Pancreas (tissue), 10 donors: Measurements from ENCODE around the gene ZBED5. TPM values are rescaled to one million over a fixed set of nuclear protein-coding genes. Genes with fewer than 3 reads are reported as not detected.

Experiments
- ATAC-seq, 4 donors: fragments of 200-7000 bp; cut with Tn5 transposase; one replicate each; pipeline versions ENCODE4 v1.8.0 to v1.9.1; 2020; ENCODE audit warnings: mild to moderate bottlenecking in 4 of 4, moderate library complexity in 4 of 4
- DNase-seq, 6 donors: peaks; one replicate each; pipeline ENCODE4 v3.0.0-alpha.2; 2020
- FAIRE-seq: peaks from 2 replicates; lab custom pipeline; 2012; peaks lifted over from hg19 to GRCh38; lab: Jason Lieb, UNC
- H3K27ac ChIP-seq, 4 donors: fragments of 200-600 bp; sonication (generic); 1 replicate in 3 of 4; 2 replicates in 1 of 4; pipeline versions ENCODE4 v1.5.0 to v1.8.0; 2020
- H3K27me3 ChIP-seq, 4 donors: fragments of 200-600 bp; one replicate each; pipeline ENCODE4 v1.8.0; 2021
- H3K36me3 ChIP-seq, 3 donors: fragments of 200-600 bp; sonication (generic) in 1 of 3; one replicate each; pipeline versions ENCODE4 v1.5.0 to v1.8.0; 2020 to 2021
- H3K4me1 ChIP-seq, 3 donors: fragments of 200-600 bp; one replicate each; pipeline ENCODE4 v1.8.0; 2021
- H3K4me3 ChIP-seq, 4 donors: fragments of 200-600 bp; sonication (generic) in 2 of 4; one replicate each; pipeline versions ENCODE4 v1.5.0 to v1.8.0; 2020 to 2021
- H3K9me3 ChIP-seq, 4 donors: fragments of 200-600 bp; one replicate each; pipeline ENCODE4 v1.8.0; 2021
- WGBS, 2 donors: extraction: QIAGEN DNeasy Blood & Tissue Kit; methylation state at CpG; one replicate each; pipeline ENCODE4 v1.1.7; 2013; 5-methylcytosine and 5-hydroxymethylcytosine counted together
- intact Hi-C, 3 donors: fragments of 100-400 bp; cut with DNase I; formaldehyde crosslinking; loops; one replicate each; pipeline versions ENCODE4 v1.11.1 to v1.14.2; 2022
- polyA plus RNA-seq, 2 donors: library from polyadenylated mRNA; stranded (reverse); fragments of 200-250 nt; gene quantifications; one replicate each; pipeline ENCODE4 v1.2.3, GENCODE V29; 2013
- total RNA-seq, 6 donors: library from RNA; stranded (reverse); fragmentation: NEBNext Ultra II Directional in 4 of 6; extraction: Animal tissue kit (Norgen Biotek cat#: 25700) in 4 of 6; gene quantifications; one replicate each; pipeline versions ENCODE4 v1.2.1 to v1.2.4, GENCODE V29; 2021 to 2023
- TF ChIP-seq, protein P1 (sequence below), 4 donors: fragments of 200-600 bp; sonication (generic) in 3 of 4; IDR thresholded peaks; one replicate each; pipeline versions ENCODE4 v1.5.0 to v1.8.0; 2021; ENCODE audit warnings: antibody characterized with exemption in 4 of 4
- donor health status: healthy with polysubstance abuse.
- donor health status: DM: no; HTN: no; CAD: no; lungs with moderate emphysema.
- donor health status: DM: no; HTN: no; CAD: no.
- donor health status: control.
- donor health status: control.
- donor health status: Bipolar disorder and iron deficiency.
- donor health status: DM: yes; HTN: yes; CAD: no.
- donor health status: DM: no; HTN: no; CAD: no.
- donor health status: DM: no; HTN: no; CAD: no.
- donor health status: DM: yes; HTN: yes; CAD: no.

ZBED5 gene
- total and polyA plus RNA-seq, 8 donors = 12.1 to 49.3 (median 19.7) TPM

GRCh38 chr11:10808235-10808552 is 49.7 kb downstream of the ZBED5 start:
- Histone ChIP-seq H3K4me1 (peaks cover 22 to 42% (median 25%) of the 10 kb centered on the region in 3 donors), H3K36me3 (peaks cover 7 to 38% (median 28%) of the 10 kb centered on the region in 3 donors), H3K27me3 (no peaks in the 10 kb centered on the region), H3K4me3 (peak overlapping the region; percentile 87 to 100 (median 94)), H3K27ac (peak overlapping the region; percentile 89 to 100 (median 96)), H3K9me3 (no peaks in the 10 kb centered on the region)
- peak; percentile 16 to 25 (median 16) for ATAC-seq
- FAIRE-seq = no peak
- intact Hi-C loops = no loop called here
- 0 to 1% methylated on average over 36 of the region's 36 CpGs for WGBS, 2 donors
- peak in 3 of 6 donors; percentile 73 to 83 (median 75) for DNase-seq
- TF ChIP-seq, protein P1, sequence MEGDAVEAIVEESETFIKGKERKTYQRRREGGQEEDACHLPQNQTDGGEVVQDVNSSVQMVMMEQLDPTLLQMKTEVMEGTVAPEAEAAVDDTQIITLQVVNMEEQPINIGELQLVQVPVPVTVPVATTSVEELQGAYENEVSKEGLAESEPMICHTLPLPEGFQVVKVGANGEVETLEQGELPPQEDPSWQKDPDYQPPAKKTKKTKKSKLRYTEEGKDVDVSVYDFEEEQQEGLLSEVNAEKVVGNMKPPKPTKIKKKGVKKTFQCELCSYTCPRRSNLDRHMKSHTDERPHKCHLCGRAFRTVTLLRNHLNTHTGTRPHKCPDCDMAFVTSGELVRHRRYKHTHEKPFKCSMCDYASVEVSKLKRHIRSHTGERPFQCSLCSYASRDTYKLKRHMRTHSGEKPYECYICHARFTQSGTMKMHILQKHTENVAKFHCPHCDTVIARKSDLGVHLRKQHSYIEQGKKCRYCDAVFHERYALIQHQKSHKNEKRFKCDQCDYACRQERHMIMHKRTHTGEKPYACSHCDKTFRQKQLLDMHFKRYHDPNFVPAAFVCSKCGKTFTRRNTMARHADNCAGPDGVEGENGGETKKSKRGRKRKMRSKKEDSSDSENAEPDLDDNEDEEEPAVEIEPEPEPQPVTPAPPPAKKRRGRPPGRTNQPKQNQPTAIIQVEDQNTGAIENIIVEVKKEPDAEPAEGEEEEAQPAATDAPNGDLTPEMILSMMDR (IDR thresholded peaks at IDR 0.05) = no peak

- no peaks in the 10 kb centered on the region for H3K27me3 ChIP-seq
- WGBS, 2 donors = 1% methylated on average over 39 of the region's 39 CpGs
- FAIRE-seq (no peak), ATAC-seq (peak; percentile 8 to 26 (median 17)), DNase-seq (peak in 5 of 6 donors; percentile 43 to 78 (median 56))
- peak overlapping the region; percentile 89 to 100 (median 96) for H3K27ac ChIP-seq
- H3K9me3 ChIP-seq = no peaks in the 10 kb centered on the region
- intact Hi-C loops = no loop called here
- TF ChIP-seq, protein P1 (IDR thresholded peaks at IDR 0.05) = no peak
- peak overlapping the region; percentile 87 to 100 (median 94) for H3K4me3 ChIP-seq
- H3K4me1 ChIP-seq = peaks cover 22 to 42% (median 25%) of the 10 kb centered on the region in 3 donors
- peaks cover 7 to 43% (median 33%) of the 10 kb centered on the region in 3 donors for H3K36me3 ChIP-seq
Measured at GRCh38 chr11:10807493-10808234, 50.2 kb downstream of the ZBED5 start.

- no peaks in the 10 kb centered on the region for H3K9me3 ChIP-seq
- no peak for DNase-seq
- 57 to 74% methylated on average over 4 of the region's 4 CpGs for WGBS, 2 donors
- TF ChIP-seq, protein P1 (IDR thresholded peaks at IDR 0.05) = no peak
- no peak for ATAC-seq
- H3K36me3 ChIP-seq = peaks cover 12 to 58% (median 46%) of the 10 kb centered on the region in 3 donors
- intact Hi-C loops = no loop called here
- H3K4me1 ChIP-seq = peaks cover 22 to 42% (median 25%) of the 10 kb centered on the region in 3 donors
- H3K4me3 ChIP-seq = peak overlapping the region in 2 of 4 donors; percentile 99 to 100
- no peak for FAIRE-seq
- no peaks in the 10 kb centered on the region for H3K27me3 ChIP-seq
- no peak overlapping the region for H3K27ac ChIP-seq
Measured at GRCh38 chr11:10806206-10806605, 51.6 kb downstream of the ZBED5 start.

GRCh38 chr11:10805741-10806140 is 52.1 kb downstream of the ZBED5 start:
- 31 to 44% methylated on average over 8 of the region's 8 CpGs for WGBS, 2 donors
- no peak for ATAC-seq
- Histone ChIP-seq H3K36me3 (peaks cover 12 to 62% (median 51%) of the 10 kb centered on the region in 3 donors), H3K4me3 (peak overlapping the region in 1 of 4 donors; percentile 99), H3K4me1 (peaks cover 22 to 42% (median 25%) of the 10 kb centered on the region in 3 donors), H3K27ac (no peak overlapping the region), H3K27me3 (no peaks in the 10 kb centered on the region), H3K9me3 (no peaks in the 10 kb centered on the region)
- no peak for DNase-seq
- intact Hi-C loops = no loop called here
- no peak for FAIRE-seq
- TF ChIP-seq, protein P1 (IDR thresholded peaks at IDR 0.05) = no peak

- Histone ChIP-seq H3K4me1 (peaks cover 21 to 33% (median 22%) of the 10 kb centered on the region in 3 donors), H3K36me3 (peaks cover 14 to 83% (median 71%) of the 10 kb centered on the region in 3 donors), H3K27ac (no peak overlapping the region), H3K9me3 (no peaks in the 10 kb centered on the region), H3K27me3 (no peaks in the 10 kb centered on the region), H3K4me3 (no peak overlapping the region)
- ATAC-seq = no peak
- DNase-seq = no peak
- 65 to 73% methylated on average over 6 of the region's 6 CpGs for WGBS, 2 donors
- FAIRE-seq = no peak
- TF ChIP-seq, protein P1 (IDR thresholded peaks at IDR 0.05) = no peak
- intact Hi-C loops = no loop called here
Measured at GRCh38 chr11:10803676-10804075, 54.2 kb downstream of the ZBED5 start.
